SHP77 (cell line): Measurements from ENCODE around the gene PRKN.

Experiments
- DNase-seq, 2 experiments: peaks; one replicate each; lab custom pipeline; 2025; lab: John Stamatoyannopoulos, UW

Gene PRKN

DNA sequence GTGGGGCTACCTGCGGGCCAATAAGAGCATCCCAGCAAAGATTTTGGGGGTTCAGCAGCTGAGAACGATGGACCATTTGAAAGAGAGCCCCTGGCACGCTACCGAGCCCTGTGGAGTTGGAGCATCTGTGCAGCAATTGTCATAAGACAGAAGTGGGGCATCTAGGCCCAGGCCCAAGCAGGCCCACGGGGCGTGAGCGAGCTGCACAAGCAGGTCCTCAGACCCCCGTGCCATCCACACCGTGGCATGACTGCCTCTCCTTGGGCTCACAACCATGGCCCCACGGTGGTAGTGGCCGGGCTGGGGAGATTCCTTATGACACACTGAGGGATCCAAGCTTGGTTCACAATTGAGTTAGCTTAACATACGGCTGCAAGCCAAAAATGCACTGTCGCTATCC, 1350.5 kb downstream of the PRKN start:
- no peak for DNase-seq

DNA sequence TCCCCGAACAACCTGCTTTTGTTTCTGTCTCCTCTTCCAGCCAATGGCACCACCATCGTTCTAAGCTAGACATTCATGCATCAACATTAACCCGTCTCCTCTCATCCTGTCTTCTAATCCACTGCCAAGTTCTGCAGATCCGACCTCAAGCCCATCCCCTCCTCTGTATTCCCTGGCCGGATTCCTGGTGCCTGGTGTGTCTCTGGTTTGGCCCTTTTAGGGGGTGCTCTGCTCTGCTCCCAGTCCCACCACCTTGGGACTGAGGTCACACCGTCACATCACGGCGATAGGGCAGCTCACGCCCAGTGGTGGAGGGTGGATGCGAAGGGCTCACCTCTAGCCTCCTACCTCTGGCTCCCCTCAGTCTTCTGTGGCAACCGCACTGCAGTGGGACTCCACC, 1351.2 kb downstream of the PRKN start:
- DNase-seq = no peak

DNA sequence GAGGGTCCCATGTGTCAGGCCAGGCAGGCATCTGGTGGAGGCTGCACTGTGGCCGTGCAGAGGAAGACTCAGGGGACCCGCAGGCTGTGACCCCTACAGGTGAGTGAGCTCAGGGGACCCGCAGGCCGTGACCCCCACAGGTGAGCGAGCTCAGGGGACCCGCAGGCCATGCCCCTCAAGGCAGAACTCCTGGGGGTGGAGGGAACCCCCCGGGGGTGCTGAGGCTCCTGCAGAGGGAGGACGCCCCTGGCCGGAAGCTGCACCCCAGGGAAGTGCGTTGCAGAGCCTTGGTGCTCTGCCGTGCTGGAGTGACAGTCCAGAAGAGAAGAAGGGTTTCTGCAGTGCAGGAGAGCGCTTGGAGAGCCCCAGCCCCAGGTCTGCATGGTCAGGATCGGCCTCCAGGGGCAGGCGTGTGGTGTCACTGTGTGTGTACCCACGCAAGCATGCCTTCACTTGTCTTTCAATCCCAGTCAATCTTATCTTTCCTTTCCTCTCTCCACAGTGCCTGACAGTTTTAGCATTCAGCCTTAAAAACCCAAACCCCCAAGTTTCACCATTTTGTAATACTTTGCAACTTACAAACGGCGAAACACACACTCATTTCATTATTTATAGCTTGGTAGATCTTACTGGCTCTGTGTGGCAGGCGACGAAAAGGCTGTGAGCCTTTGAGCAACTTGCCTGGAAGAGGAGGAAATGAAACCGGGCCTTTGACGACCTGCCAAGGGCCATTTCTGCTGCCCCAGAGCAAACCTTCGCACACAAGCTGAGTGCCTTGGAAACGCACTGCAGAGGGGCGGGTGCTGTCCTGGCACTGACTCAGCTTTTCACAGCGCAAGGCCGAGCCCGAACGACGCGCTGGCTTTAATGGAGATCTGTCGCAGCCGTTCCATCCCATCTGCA, 1352.3 kb downstream of the PRKN start:
- peak; percentile 39 to 67 for DNase-seq

DNA sequence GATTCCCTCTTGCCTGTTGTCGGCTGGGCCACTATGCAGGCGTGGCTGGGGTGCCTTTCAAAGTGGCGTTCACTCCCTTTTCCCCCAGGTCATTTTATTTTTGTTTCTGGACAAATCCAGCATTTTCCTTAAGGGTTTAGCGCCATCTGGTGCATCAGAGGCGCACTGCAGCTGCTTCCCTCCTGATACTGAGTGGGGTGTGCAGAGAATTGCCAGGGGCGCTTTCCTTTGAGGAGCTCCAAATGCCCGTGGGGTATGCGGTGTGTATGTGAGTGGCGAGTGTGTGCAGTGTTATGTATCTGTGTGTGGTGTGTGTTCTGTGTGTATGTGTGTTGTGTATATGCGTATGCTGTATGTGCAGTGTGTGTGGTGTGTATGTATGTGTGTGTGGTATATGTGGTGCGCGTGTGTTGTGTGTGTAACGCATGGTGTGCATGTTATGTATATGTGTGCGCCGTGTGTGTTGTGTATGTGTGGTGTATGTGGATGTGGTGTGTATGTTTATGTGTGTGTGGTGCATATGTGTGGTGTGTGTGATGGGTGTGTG, 1353.6 kb downstream of the PRKN start:
- DNase-seq = peak; percentile 27 to 46

DNA sequence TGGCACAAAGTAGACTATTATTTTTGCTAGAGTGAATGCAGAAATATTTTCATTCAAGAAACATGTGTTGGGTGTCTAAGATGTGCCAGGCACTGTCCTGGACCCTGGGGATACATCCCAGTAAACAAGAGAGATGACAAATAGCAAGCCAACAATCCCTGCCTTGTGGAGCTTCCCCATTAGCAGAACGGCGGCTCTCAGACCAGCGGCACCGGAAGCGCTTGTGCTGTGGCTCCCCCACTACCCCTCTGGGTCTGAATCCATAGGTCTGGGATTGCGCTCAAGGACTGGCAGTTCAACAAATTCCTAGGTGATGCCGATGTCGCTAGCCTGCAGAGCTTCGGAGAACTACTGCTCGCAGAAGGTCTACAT, 1355.2 kb downstream of the PRKN start:
- no peak for DNase-seq

DNA sequence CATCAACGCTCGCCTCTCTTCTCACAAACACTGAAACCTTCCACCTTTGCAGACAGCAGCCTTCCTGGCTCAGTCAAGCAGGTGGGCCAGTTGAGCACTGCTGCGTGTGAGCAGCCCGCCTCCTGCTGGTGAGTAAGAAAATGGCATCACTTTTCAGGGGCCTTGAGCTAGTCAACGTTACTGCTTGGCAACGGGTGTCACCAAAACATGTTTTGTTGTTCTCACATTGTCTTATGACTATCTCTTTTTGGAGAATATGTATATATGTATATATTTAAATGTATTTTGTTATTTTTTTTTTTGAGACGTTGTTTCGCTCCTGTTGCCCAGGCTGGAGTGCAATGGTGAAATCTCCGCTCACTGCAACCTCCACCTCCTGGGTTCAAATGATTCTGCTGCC, 1356.7 kb downstream of the PRKN start:
- DNase-seq = peak; percentile 58 to 70

DNA sequence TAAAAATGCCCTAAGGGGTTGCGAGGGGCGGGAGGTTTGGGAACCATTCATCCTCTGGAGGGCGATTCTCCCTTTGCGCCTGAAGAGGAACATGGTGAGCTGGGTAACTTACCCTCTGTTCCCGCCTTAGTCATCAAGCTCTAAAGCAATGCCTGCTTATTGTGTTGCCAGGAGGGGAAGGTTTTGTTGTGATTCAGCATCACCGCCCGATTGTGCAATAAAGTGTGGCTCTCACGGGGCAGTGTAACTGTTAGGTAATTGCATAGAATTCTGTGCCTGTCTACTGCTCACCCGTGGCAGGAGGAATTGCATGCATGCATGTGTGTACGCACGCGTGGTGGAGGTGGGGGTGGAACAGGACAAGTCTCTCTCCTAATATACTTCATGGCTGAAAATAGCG, 1358.2 kb downstream of the PRKN start:
- no peak for DNase-seq

DNA sequence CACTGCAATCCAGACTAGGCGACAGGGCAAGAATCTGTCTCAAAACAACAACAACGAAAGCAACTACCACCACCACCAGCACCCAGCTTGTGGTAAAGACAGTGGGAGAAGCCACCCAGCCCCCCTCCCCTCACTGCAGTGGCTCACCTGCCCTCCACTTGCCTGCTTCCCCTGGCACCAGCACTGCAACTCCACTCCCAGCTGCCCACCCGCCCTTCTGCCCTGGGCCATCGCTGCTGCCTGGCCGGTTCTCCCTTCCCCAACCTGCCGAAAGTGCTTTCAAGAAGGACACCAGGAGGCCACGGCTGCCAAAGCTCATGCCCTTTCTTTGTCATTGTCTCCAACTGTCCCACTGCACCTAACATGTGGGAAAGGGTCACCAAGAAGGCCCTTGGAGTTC, 1359.1 kb downstream of the PRKN start:
- DNase-seq = no peak

DNA sequence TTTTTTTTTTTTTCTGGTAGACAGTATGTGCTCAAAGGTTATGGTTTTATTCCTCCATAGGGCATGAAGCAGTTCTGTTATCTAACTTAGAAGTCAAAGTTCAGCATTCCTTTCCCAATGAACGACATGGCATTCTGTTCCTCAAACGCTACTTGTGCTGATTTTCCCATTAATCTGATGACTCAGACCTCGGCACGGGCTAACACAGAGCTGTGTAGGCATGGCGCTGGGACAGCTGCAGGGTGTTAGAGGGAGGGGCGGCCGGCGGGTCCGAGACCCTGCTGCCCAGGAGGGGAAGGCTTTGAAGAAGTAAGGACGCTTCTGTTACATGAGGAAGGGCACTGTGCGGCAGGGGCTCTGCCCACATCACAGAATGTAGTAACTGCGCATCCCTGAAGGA, 1360.1 kb downstream of the PRKN start:
- DNase-seq = no peak

DNA sequence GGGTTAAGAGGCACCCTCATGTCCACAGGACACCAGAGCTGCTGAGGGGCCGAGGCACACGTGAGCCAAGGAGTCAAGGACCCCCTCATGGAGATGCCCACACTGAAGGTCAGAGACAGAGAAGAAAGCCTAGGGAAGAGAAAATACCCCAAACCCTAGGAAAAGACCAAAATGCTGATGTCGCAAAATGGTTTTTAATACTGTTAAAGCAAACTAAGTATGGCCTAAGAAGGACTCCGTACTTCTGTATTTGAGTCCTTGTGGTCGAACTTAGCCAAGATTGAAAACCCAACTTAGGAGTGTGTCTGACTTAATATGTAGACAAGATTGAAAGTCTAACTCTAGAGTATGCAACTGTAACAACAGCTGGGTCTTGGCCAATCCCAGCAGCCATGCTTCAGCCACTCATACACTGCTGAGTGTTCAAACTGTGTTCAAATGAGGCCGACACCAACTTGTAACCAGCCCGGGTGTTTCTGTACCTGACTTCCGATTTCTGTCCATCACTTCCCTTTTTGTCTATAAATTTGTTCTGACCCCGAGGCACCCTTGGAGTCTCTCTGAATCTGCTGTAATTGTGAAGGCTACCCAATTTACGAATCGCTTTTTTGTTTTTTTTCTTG, 1361.2 kb downstream of the PRKN start:
- no peak for DNase-seq

DNA sequence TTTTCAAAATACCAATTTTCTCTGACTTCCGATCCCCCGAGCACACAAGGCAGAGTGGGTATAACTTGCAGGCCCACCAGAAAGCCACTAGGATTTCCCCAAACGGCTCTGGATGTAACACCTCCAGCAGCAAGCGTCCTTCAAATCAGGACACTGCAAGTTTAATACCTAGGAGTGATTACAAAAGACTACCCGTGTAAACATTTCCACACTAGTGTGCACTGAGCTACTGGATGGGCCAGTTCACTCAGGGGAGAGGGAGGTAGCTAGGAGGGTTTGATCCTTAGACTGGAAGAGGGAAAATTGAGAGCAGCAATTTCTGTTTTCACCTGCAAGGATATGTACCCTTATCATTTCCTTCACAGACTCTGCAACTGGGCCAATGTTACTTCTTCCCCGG, 1361.9 kb downstream of the PRKN start:
- DNase-seq = no peak

DNA sequence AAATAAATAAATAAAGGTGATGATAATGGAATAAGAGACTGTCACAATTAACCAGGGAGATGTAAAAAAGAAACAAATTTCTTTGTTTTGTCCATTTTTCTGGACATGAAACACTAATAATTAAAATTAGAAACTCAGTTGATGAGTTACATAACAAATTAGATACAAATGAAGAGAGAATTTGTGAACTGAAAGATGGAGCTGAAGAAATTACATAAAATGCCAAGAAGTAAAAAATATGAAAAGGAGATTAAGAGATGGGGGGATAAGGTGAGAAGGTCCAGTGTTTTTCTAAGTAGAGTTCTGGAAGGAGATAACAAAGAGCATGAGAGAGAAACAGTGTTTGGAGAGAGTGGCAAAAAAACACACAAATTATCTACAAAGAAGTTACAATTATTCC, 1364.3 kb downstream of the PRKN start:
- DNase-seq = no peak

DNA sequence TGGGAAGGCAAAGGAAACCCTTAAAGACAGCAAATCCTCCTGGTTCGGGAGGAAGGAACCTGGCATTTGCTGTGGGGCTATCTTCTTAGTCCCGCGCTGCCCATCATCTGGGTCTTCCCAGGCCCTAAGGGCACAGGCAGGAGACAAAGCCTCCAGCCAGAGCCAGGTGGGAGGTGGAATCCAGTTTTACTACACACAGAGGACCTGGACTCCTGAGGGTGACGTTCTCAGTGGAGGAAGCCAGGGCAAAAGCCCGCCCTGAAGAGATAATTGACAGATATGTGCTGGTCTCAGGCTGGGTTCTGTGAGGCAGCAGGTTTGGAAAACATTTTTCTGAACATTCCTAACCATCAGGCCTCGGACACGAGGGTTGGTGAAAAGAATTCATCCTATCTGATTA, 1365.3 kb downstream of the PRKN start:
- DNase-seq = no peak

DNA sequence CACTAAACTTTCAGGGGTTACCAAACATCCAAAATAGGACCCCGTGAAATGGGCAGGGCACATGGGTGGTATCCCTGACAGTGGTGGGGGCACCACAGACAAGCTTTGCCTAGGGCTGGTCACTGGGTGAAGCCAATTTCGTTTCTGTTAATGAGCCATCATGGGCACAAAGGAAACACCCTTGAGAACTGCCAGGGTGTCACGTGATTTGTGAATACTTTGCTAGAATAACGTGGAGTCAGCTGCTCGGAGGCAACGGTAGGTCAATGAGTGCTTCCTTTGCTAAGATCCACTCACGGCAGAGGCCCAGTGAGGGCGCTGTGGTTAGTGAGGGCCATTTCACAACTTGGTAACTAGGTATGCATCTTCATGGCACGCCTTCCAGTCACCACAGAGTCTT, 1366.0 kb downstream of the PRKN start:
- no peak for DNase-seq

DNA sequence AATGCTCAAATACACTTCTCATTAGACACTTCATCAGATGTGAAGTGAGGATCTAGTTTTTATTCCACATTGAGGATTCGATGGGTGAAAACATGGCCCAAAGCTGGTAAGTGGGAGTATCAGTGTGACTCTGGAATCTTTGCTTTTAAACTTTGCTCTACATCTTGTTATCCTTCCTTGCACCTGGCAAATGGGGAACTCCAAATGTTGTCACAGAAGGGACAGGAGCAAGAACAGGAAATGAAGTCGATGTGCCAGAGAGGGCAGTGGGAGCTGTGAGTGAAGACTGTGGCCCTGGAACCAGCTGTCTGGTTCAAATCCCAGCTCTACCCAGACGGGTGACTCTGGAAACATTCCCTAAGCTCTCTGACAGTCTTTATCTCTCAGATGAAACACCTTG, 1367.0 kb downstream of the PRKN start:
- no peak for DNase-seq

DNA sequence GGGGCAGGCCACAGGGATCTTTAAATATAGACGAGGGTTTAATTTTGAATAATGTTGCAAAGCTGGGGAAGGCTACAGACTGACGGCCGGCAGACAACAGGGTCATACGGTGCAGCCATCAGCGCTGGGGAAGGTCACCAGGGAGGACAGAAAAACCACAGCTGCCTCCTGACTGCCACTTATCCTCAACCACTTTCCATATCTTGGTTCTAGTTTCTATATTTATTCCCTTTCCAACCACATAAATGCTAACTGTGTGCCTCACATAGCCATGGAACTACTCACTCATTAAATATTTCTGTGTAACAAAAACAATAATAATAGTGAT, 1368.0 kb downstream of the PRKN start:
- no peak for DNase-seq

DNA sequence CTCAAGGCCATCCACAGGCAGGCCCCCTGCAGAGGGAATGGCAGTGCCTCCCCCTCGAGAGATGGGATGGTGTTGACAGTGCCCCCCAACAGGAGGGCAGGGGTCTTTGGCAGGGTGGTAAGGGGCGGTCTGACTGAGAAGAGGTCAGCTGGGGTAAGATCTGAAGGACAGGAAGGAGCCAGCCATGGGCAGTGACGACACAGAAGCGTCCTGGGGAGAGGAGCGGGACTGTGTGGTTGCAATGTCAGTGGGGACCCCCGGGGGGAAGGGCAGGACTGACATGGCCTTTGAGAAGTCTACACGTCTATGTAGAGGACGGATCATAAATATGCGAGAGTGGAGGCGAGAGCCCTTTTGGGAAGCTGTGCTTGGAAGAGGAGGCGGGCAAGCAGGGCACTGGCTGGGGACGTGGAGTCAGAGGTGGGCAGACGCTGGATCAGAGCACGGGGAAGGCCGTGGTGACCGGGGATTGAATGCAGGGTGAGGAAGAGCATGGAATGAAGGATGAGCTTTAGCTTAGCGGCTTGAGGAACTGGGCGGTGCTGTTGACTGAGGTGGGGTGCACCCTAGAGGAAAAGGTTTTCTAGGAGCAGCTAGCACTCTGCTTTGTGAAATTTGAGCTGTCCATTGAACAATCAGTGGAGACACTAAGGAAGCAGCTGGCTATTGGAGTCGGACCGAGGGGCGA, 1371.3 kb downstream of the PRKN start:
- DNase-seq = no peak

DNA sequence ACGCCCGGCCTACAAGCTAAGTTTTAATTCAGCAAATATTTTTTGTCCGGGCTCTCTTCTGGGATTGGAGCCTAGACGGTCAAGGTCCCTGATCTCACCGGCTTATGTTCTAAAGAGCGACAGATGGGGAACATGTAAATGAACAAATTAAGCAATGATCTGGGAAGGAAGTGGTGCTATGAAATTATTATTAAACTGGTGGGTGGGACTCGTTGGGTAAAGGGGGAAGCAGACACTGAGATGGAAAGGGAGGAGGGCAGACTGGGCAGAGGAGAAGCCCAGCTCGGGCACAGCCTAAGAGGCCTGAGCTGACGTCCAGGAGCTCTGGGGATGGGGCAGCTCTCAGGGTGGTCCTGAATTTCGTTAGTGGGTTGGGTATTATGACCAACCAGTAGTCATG, 1371.9 kb downstream of the PRKN start:
- DNase-seq = no peak

DNA sequence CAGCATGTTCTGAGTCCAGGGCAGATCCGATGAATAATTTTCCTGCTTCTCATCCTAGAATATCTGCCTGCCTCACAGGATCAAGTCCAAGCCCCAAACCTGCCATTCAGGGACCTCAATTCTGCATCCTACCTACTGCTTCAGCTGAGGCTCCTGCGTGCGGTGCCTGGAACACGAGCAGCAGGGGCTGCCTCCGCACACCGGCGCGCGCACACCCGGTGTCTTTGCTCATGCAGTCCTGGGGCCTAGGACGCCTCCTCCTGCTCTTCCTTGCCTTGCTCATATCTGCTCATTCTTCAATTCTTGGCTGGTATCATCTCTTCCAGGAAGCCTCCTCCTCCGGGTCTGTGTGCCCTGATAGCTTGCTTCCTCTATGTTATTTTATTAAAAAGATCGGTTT, 1372.6 kb downstream of the PRKN start:
- DNase-seq = no peak

DNA sequence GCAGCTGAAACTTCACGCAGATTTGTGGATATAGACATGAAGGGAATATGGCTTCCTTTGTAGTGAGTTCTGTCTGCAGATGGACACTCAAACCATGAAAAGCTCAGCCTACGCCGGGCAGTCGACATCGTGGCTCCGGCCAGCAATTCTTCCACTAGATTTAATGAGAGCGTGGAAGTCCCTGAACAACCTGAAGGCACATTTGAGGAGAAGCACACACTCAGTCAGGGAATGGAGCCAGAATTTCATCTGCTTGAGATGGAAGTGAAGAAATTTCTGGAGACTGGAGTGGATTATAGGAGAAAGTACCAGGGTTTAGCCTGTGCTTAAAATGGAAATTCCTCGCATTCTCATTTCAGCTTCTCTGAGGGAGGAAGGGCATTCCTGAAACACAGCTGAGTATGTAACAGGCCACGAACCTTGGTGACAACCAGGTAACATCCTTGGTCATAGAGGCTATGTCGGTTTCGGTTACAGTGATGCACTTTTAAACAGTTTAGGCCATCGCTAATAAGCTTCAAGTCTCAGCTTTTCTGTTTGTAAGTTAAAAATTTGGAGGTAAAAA, 1373.2 kb downstream of the PRKN start:
- DNase-seq = no peak

DNA sequence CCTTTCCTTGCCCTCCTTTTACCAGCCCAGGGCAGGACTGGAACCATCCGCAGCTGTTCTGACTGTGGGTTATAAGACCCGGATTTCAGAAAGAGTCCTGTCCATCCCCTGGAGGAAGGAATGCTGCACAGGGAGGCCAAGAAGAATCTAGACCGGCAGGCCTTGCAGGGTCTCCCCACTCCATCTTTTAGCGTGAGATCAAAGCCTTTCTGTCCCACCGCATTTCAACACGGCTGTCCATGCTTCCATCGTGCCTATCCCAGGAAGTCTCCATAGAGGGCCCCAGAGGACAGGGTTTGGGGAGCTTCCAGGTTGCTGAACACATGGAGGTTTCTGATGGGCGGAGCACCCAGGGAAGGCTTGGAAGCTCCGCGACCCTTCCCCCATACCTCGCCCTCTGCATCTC, 1374.4 kb downstream of the PRKN start:
- peak; percentile 34 to 49 for DNase-seq

DNA sequence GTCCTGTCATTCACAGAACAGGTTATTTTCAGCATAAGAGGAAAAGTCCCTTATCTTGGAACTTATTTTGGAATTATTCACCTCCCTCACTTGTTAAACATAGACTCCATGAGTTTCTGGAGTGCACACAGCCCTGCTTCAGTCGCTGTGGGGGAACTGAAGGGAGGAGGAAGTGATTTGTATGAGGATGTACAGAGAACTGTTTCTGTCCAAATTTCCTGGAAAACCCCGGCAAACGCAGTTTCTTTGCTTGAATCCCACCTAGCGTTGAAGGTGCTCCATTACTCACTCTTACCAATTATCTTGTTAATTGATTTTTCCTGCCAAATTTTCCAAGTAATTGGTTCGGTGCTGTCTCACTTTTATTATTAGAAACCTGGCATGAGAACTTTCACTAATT, 1375.7 kb downstream of the PRKN start:
- DNase-seq = no peak

DNA sequence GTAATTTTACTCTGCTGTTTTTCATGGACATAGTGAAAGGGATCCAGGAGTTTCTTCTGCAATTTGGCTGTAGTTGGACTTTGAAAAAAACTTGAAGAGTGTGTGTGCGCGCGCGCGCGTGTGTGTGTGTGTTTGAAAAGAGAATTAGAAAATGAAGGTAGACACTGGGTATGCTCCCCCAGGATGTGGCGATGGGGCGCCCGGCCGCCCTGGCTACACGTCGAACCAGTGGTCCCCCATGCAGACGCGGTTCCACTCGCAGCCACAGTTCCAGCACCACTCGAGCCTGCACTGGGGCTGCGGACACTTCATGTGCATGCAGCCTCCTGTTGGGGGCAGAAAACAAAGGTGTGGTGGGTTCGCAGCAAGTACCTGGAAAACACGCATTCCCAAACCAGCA, 1377.7 kb downstream of the PRKN start:
- no peak for DNase-seq
